Activated CD4-positive, alpha-beta T cell treated with anti-CD3 and anti-CD28 coated beads, Interleukin-2, Interleukin-6, amounts not matched to agents 100 ng/mL and 50 ng/mL, durations not matched to agents 16 hours and 8 hours (primary cell): ENCODE results near the gene DDR1.
"Not testable (repeated sequence)": the region's sequence is repeated elsewhere in the genome, so short reads cannot be mapped to it uniquely, and the experiment has no call there.

Source experiments
- DNase-seq: peaks from one replicate; pipeline ENCODE4 v3.0.0-alpha.2; 2020

The DDR1 gene

DNA sequence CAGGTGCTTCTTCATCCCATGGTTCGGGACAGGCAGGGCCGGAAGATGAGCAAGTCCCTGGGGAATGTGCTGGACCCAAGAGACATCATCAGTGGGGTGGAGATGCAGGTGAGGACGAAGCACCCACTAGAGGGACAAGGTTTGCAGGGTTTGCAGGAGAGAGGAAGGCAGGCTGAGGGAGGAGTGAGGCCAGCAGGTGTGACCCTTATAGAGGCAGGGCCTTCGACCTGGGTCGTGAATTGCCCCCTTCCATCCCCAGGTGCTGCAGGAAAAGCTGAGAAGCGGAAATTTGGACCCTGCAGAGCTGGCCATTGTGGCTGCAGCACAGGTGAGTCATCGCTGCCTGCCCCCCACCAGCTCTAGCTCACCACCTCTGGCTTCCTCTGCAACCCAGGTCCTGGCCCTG, 38.1 kb downstream of the DDR1 start:
- DNase-seq, result no peak

DNA sequence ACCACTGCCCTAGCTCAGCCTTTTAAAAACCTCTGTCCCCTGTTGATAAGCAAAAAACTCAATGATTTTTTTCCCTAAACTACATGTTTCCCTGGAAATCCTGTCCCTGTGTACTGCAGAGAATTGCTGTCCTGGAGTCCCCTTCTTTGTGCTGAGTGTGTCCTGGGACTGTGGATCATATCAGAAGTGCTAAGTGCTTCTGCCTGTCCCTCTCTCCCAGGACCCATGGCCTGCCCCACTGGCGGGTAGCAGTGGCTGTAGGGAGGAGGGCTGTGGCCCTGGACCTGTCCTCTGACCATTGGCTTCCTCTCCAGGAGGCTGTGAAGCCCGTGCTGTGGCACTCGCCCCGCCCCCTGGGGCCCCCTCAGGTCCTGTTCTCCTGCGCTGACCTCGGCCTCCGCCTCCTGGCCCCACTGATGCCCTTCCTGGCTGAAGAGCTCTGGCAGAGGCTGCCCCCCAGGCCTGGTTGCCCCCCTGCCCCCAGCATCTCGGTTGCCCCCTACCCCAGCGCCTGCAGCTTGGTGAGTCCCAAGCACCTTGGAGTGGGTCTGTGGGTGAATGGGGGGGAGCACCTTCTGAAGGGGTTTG, 39.8 kb downstream of the DDR1 start:
- not testable (repeated sequence) for DNase-seq

DNA sequence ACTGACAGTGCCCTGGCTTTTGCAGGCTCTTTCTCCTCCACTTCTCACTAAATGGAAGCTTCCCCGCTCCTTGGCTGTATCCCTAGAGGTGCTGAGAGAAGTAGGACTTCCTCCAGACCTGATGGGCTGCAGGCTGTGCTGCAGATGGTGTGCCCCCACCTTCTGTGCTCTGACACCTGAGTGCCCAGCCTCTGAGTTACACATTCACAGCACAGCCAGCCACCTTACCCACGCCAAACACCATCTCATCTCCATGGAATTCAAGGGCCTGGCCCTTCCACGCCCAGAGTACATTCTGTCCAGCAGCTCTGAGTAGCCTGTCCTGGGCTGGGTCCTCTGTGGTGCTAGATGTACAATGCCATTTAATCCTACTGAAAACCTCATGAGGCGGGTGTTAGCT, 42.3 kb downstream of the DDR1 start:
- no peak for DNase-seq

GRCh38 chr6:30927080-30927479, 42.8 kb downstream of the DDR1 start:
- not testable (repeated sequence) for DNase-seq

DNA sequence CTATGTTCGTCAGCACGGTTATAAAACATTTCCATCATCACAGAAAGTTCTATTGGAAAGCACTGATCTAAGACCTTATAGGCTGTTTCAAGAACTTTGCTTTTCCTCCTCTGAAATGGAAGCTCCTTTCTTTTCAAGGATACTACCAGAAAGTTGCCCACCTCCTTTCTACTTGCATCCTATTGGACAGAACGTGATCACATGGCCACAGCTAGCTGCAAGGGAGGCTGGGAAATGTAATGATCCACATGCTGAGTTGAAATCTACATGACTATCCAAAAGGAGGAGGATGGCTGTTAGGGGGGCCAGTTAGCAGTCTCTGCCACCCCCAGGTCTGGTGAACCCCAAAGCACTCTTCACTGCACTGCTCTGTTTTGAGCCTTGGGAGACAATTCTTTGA, 44.4 kb downstream of the DDR1 start:
- no peak for DNase-seq

DNA sequence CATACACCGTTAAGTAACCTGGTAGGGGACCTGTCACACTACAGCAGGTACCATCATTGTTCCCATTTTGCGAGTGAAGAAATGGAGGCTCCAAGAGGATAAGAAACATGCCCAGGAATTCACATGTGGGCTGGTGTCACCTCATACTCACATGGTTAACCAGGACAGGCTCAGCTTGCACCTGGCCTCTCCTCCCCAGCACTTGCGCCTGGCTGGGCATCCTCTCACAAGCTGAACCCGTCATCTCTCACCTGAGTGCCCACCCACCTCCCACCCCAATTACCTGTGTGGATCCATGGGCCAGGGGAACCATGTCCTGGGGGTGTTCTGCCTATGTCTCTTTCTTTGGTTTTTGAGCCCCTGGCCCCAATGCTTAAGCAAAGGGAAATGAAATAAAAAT, 46.2 kb downstream of the DDR1 start:
- no peak for DNase-seq

DNA sequence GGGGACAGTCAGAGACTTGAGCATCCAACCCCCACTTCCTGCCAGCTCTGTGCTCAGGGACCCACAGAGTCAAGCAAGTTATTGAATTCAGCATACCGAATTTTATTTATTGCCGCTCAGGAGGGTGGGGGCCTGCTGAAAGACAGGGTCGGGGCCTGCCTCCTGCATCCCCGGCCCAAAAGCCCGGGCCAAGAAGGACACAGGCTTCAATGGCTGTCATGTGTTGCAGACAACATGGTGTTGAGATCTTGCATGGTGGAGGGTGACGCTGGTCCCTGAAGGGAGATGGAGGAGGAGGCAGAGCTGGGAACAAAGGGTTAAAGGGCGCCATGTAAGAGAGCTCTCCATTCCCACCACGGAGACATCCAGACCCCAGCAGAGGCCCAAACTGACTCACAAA, 47.0 kb downstream of the DDR1 start:
- DNase-seq, result no peak

DNA sequence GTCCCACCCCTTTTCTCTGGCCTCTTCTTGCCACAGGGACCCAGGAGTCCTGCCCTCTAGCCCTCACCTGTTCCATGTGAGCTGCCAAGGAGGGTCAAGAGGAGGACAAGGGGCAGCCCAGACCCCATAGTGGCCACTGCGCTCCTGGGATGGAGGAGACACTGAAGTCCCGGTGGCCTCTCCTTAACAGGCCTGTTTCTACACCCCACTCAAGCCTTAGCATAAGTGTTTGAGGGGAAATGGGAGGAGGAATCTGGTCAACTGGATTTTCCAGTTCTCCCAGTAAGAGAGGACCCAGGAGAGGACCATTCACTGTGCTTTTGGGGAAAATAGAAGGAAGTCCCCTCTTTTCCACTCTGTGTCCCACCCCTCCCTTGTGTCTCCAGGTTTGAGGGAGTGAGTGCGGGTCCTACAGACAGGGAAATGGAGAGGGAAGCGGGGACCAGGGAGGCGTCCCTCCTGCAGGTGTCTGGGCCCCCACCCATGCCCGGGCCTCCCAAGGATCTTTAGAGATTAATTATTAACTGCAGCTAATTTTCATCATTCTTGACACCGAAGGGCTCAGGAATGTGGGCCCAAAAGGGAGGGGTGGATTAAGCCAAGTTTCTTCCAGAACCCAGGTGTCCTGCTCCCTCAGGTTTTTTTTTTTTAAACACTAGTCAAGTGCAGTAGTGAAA, 47.8 kb downstream of the DDR1 start, which contains the start of gene SFTA2:
Gene SFTA2, minus strand, starts transcription at position 202 of the 677 bp plus-strand sequence. Its CDS starts 74 bp downstream, at position 128.
- no peak for DNase-seq

DNA sequence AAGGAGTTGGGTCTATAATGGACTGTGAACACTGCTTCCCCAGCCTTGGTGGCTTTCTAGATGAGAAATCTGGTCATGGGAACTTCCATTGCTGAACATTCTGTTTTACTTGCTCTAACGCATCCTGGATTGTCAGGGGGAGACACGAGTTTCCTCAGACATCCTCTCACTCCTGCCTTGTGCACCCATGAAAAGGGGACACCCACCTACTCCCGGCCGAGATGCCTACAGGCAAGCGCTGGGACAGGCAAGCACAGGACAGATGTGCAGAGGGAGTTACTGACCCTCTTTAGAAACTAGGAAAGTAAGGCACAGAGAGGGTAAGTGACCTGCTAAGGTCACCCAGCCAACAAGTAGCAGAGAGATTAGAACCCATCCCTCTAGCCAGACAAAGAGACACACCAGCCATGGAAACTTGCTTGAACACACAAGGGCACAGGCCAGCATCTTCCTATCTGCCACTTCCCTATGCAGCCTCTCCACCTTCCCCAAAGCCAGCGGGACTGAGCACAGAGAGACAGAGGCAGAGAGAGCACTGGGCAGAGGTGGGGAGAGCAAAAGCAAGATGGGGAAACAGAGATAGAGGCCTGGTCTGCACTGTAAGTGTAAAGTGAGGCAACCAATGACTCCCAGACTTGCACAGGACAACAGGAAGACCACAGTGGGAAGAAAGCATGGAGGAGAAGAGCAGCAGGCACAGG, 48.5 kb downstream of the DDR1 start:
- no peak for DNase-seq

- no peak for DNase-seq
Observed at GRCh38 chr6:30935018-30935417, 50.7 kb downstream of the DDR1 start.

DNA sequence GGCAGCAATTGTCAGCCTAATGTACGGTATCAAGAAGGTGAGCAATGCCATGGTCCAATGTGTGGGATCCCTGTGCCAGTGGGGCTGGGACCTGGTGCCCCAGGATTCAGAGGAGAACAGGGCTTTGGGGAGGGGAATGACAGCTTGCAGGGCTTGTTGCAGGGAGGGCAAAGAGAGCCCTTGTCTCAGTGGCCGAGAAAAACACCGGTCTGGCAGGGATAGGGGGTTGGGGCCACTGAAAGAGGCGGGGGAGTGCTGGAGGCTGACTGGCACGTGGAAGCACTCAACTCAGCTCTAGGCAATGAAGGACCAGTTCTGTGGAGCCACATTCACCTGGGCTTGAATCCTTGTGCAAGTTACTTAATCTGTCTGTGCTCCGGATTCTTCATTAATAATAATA, 52.9 kb downstream of the DDR1 start:
- no peak for DNase-seq

DNA sequence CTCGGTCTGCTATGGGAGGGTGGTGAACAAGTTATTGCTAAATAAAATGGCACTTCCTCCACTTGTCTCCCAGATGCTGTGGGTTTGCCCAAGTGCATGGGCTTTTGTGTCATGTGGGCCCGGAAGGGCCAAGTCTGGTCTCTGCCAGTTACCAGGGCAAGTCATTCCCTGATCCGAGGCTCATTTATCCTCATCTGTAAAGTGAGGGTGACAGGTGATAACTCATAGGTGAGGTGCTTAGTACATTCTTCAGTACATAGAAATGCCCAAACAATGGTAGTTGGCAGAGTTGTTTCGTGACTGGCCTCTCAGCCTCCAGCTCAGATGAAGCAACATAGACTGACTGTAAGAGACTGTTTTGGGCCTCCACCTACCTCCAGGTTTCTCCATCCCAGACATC, 54.4 kb downstream of the DDR1 start:
- DNase-seq, result no peak

GRCh38 chr6:30939473-30939872, 55.2 kb downstream of the DDR1 start:
- no peak for DNase-seq

GRCh38 chr6:30940361-30940986, 56.2 kb downstream of the DDR1 start, which contains the start of gene MUCL3:
MUCL3 (plus strand) TSS chr6:30940973; CDS start chr6:30941000, 27 bp downstream.
- no peak for DNase-seq

GRCh38 chr6:30942338-30943060, 58.2 kb downstream of the DDR1 start:
- DNase-seq, result no peak

DNA sequence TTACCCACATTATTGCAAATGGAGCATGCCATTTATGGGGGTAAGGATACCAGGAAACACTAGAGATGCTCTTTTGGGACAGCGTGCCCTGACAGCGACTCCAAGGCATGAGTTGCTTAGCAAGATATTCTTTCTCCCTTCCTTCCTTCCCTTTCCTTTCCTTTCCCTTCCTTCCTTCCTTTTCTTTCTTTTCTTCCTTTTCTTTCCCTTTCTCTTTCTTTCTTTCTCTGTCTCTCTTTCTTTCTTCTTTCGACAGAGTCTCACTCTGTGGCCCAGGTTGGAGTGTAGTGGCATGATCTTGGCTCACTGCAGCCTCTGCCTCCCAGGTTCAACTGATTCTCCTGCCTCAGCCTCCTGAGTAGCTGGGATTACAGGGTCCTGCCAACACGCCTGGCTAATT, 59.7 kb downstream of the DDR1 start:
- no peak for DNase-seq

DNA sequence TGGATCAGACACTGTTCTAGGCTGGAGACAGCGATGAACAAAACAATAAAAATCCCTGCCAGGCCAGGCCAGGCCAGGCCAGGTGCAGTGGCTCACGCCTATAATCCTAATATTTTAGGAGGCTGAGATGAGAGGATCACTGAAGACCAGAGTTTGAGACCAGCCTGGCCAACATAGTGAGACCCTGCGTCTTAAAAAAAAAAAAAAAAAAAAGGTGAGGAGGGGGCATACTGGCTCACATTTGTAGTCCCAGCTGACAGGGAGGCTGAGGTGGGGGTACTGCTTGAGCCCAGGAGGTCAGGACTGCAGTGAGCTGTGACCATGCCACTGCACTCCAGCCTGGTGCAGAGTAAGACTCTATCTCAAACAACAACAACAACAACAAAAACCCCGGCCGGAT, 61.0 kb downstream of the DDR1 start:
- DNase-seq, result no peak

GRCh38 chr6:30947231-30947630, 62.9 kb downstream of the DDR1 start:
- DNase-seq, result no peak

GRCh38 chr6:30948811-30949210, 64.5 kb downstream of the DDR1 start:
- no peak for DNase-seq
